GM21576 (cell line): ENCODE measurements around the gene USP15.

Experiments
- ATAC-seq: cut with Tn5 transposase; IDR thresholded peaks from one replicate; pipeline ENCODE4 v1.9.1; 2021; ENCODE audit warnings: mild to moderate bottlenecking, moderate library complexity; ENCODE audit not compliant: unreplicated experiment

USP15 gene

DNA sequence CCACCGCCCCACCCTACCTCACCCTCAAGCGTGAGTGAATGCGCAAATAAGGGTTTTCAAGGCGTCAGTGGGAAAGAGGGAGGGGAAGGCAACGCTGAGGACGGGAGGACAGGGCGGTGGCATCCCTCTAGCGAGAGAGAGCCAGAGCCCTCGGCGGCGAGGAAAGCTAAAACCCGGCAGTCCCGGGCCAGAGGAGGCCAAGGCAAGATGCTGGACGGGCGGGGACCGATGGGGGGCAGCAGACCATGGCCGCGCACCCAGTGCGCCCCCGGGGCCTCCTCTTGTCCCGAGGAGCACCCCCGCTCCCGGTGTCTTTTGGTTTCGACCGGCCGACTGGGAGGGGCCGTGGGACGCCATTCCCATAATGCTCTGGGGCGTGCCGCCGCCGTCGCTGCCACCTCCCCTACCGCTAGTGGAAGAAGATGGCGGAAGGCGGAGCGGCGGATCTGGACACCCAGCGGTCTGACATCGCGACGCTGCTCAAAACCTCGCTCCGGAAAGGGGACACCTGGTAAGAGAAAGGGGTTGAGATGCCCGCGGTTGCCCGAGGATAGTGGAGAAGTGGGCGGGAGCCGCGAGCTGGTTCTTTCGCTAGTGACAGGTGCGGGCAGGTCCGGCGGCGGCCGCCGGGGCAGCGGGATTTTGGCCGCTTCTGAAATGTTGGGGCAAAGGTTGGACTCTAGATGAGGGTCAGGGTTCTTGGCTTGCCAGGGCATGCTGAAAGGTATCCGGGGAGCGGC lies at the start of gene USP15:
Gene USP15, plus strand, starts transcription at position 412 of the 740 bp plus-strand sequence. Its CDS starts 11 bp downstream, at position 423.
- peak; percentile 71 for ATAC-seq

GRCh38 chr12:62210422-62210821 lies 49.8 kb upstream of the USP15 start:
- peak; percentile 83 for ATAC-seq

DNA sequence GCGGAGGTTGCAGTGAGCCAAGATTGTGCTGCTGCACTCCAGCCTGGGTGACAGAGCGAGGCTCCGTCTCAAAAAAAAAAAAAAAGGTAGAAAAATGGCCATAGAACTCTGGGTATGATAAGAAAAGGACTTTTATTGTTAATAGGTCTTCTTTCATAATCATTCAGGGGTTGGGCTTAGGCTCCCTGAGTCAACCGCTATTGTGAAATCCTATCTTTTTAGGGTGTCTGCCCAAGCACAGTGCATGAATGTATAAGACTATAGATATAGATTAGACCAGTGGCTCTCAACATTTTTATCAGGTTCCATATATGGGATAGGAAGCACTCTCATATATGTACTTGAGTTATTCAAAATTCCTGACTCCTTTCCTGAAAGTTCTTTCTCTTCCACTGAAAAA lies 48.7 kb upstream of the USP15 start:
- ATAC-seq: no peak

- no peak for ATAC-seq
Observed at GRCh38 chr12:62214846-62215245, 45.4 kb upstream of the USP15 start.

DNA sequence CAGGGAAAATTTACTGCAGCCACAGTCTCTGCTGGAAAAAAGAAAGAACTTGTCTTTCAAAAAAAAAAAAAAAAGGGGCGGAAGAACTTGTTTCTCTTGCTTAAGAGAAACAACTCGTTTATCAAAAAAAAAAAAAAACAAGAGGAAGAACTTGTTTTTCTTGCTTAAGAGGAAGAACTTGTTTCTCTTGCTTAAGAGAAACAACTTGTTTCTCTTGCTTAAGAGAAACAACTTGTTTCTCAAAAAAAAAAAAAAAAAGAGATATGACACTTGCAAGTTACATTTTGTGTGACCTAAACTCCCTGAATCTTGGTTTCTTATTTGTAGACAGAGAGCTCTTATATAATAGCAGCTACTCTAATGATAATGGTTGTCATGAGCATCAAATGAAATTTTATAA lies 44.7 kb upstream of the USP15 start:
- ATAC-seq: no peak

GRCh38 chr12:62217466-62218194 lies 42.6 kb upstream of the USP15 start:
- no peak for ATAC-seq

GRCh38 chr12:62221107-62221506 lies 39.1 kb upstream of the USP15 start:
- no peak for ATAC-seq

- ATAC-seq: no peak
Observed at GRCh38 chr12:62224601-62225000, 35.6 kb upstream of the USP15 start.

- no peak for ATAC-seq
Observed at GRCh38 chr12:62227091-62227490, 33.1 kb upstream of the USP15 start.

DNA sequence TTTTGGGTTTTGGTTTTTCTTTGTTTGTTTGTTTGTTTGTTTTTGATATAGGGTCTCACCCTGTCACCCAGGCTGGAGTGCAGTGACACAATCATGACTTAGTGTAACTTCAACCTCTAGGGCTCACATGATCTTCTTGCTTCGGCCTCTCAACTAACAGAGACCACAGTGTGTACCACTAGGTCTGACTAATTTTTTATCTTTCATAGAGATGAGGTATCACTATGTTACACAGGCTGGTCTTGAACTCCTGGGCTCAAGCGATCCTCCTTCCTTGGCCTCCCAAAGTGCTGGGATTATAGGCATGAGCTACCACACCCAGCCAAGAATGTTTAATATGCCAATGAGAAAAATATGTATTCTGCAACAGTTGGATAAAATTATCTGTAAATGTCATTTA lies 29.6 kb upstream of the USP15 start:
- no peak for ATAC-seq

- no peak for ATAC-seq
Observed at GRCh38 chr12:62232143-62232729, 28.0 kb upstream of the USP15 start.

DNA sequence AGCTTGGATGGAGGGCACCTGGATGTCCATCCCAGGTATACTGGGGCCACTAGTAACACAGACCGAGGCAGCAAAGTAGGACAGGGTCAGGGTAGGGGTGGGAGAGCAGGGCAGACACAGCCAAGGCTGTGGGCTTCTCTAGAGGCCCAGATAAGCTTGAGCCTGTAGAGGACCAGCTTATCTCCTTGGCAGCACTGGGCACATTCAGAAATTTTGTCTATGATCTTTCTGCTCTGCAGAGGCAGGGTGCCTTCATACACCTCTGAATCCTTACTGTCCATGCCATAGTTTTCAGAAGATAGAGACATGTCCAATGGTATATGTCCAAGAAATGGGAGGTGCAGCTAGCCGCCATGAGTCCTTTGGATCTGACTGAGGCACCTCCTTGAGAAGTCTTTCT lies 26.4 kb upstream of the USP15 start:
- no peak for ATAC-seq

DNA sequence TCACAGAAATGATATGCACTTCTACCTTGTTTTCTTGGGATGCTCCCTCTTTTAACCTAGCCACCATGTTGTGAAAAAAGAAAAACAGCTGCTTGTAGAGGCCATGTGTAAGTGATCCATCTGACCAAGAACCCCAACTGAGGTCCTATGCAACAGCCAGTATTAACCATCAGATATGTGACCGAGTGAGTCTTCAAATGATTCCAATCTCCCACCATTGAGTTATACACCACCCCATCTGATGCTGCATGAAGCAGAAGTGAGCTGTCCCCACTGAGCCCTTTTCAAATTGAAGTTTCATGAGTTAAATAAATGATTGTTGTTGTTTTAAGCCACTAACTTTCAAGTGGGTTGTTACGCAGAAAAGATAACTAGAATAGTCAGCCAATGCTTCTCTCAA lies 20.6 kb upstream of the USP15 start:
- ATAC-seq: no peak

DNA sequence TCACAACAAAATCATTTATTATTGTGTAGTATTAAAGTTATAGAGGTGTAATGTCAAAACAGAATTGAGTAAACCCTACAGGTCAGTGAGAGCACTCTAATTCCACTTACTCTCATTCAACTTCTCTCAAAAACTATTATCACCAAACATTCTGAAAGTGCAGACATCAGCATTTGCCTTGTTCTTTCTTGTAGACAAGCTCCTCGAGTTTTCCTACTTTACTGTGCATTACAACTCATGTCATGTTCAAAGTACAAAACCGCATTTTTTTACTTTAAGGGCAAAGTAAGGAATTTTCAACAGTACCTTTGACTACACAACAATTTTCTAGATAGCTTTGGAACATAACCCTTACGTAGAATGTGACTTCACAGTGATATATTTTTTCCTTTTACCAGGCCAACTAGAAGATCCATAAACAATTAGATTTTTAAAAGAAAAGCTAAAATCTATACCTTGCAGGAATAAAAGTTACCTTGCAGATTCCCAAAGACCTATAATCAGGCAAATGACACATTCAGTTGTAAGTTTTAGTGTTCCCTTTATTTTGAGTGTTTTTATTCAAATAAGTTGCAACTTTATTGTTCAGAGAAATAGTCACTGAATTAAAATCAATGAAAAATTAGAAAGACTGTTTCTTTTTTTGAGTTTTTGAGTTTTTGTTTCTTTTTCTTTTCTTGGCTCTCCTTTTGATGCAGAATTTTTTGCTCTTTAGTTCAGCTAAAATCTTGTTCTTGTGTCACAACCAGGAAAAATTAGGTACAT lies 12.7 kb upstream of the USP15 start:
- ATAC-seq: no peak

- ATAC-seq: no peak
Observed at GRCh38 chr12:62248873-62249272, 11.3 kb upstream of the USP15 start.

- ATAC-seq: no peak
Observed at GRCh38 chr12:62249419-62249818, 10.8 kb upstream of the USP15 start.

GRCh38 chr12:62250671-62251608 lies 9.3 kb upstream of the USP15 start:
- peak; percentile 97 for ATAC-seq

- ATAC-seq: peak; percentile 40
Observed at GRCh38 chr12:62251609-62251958, 8.6 kb upstream of the USP15 start.

GRCh38 chr12:62252576-62252975 lies 7.6 kb upstream of the USP15 start:
- ATAC-seq: no peak

DNA sequence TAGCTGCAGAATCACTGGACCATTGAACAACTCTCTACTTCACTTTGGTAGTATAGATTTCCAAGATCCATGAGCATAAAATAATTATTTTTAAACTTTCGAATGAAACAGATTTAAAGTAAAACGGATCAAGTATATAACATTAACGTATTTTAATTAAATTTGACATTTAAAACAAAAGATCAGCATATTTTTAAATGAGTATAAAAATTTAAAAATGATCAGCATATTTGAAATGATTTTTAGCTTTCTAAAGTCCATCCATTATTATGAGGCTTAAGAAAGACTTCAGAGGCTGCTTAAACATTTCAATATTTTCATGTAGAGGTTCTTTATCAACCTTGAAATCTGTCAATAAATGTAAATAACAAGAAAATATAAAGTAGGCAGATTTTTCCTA lies 5.2 kb upstream of the USP15 start:
- no peak for ATAC-seq
